NCI-H748 treated with DMSO at 0.1 percent for 48 hours (cell line): Measurements from ENCODE around the gene SLC2A5.
"Not testable (repeated sequence)": the region's sequence is repeated elsewhere in the genome, so short reads cannot be mapped to it uniquely, and the experiment has no call there.

Experiments used
- DNase-seq: peaks from one replicate; lab custom pipeline; 2025; lab: John Stamatoyannopoulos, UW

SLC2A5 gene

GRCh38 chr1:9035226-9035625 is 34.2 kb downstream of the SLC2A5 start:
- DNase-seq = no peak

DNA sequence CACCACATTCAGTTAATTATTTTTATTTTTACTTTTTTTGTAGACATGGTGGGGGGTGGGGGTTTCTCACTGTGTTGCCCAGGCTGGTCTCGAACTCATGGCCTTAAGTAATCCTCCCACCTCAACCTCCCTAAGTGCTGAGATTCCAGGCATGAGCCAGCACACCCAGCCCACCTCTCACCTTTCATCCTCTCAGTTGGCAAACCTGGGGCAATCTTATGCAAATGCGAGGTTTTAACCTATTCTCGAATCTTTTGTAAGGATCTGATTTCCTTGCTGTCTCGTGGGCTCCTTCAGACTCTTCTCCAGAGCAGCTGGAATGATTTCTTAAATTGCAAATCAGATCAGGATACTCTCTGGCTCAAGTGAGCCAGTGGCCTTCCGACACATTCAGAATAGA is 36.1 kb downstream of the SLC2A5 start:
- no peak for DNase-seq

- DNase-seq = no peak
Measured at GRCh38 chr1:9031484-9032259, 37.8 kb downstream of the SLC2A5 start.

DNA sequence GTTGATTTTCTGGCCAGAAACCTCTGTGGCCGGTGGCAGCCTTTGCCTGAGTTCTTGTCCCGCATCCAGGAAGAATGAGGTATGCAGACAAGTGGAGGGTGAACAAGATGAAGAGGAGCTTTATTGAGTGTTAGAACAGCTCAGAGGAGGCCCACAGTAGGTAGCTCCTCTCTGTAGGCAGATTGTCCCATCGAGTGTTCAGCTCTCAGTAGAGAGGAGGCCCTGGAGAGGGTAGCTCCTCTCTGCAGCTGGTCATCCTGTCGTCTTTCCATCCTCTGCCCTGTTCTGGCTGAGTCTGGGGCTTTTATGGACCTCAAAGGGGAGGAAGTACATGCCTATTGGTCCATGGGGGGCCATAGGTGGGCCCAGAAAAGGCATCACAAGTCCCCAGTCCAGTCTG is 38.4 kb downstream of the SLC2A5 start:
- DNase-seq = not testable (repeated sequence)

- DNase-seq = no peak
Measured at GRCh38 chr1:9028921-9029705, 40.3 kb downstream of the SLC2A5 start.

- peak; percentile 0 for DNase-seq
Measured at GRCh38 chr1:9027307-9027706, 42.1 kb downstream of the SLC2A5 start.

DNA sequence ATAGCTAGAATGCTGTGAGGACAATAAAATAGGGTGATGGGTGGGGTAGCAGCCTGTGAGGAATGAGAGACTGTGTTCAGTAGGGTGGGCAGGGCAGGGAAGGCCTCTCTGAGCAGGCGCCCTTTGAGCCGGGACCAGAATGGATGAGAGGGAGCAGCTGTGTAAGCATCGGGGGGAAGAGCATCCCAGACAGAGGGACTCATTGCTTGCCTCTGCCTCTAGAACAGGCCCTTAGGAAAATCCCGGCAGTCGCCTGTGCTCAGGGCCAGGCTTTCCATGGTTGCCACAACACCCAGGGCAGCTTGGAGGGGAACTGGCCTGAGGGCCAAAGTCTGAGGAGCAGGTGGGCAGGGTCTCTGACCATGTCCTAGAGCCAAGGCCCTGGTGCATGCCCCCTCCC is 44.0 kb downstream of the SLC2A5 start:
- DNase-seq = no peak

- no peak for DNase-seq
Measured at GRCh38 chr1:9024837-9025236, 44.6 kb downstream of the SLC2A5 start.

DNA sequence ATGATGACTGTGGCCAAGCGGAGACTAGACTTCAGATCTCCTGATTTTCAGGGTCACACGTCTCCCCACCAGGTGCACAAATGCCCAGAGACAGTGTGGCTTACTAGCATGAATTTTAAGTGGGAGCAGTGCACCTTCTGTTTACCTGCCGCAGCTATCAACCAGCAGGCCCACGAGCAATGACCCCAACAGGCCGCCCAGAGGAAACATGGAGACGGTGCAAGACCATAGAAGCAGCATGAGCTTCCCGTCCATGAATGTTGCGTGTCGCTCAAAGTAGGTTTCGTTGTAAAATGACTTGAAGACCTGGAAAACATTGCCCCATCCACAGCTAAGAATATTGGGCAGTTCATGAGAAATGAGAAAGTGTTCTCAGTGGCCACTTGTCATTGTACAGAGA is 46.7 kb downstream of the SLC2A5 start:
- DNase-seq = no peak

DNA sequence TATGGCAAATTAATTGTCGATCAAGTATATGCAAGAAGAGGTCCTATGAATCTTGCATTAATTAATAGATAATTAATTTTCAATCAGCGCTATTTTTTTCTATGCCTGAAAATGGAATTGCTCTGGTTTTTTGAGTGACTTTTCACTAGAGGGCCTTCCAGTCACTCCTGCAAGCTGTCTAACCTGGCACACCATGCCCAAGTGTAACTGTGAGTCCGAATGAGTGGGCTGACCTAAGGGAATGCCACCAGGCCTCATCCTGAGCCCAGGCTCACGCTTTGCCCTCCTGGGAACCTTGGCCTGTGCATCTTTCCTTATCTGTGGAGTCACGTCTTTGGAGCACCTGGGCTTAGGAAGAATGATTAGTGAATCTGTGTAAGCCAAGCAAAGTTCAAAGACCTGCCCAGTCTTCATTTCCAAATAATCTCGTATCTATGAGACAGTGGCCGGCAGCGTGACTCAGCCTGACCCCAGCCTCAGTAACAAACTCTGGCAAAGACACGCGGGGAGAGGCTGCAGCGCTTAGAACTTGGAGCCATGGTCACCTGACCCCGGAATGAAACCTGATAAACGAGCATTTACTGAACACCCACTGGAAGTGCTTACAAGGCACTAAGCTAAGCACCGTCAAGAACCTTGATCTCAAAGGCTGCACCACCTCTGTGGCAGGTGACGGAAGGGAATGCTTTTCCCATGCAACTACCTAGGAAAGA is 47.3 kb downstream of the SLC2A5 start:
- DNase-seq = not testable (repeated sequence)

DNA sequence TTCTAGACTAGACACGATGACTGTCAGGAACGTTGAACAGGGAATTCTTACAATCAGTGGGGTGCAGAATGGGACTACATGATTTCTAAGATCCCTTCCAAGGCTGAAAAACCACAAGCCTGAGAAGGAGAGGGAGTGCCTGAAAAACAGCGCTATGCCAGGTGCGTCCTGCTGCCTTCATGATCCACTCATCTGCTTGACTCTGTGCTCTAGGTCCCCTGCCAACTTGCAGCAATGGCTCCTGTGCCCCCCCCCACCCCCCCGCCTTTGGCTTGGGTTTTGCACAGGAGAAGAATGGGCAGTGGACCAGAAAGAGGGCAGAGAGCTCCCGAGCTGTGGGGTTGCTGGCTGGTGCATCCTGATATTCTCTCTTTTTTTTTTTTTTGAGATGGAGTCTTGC is 49.1 kb downstream of the SLC2A5 start:
- no peak for DNase-seq

DNA sequence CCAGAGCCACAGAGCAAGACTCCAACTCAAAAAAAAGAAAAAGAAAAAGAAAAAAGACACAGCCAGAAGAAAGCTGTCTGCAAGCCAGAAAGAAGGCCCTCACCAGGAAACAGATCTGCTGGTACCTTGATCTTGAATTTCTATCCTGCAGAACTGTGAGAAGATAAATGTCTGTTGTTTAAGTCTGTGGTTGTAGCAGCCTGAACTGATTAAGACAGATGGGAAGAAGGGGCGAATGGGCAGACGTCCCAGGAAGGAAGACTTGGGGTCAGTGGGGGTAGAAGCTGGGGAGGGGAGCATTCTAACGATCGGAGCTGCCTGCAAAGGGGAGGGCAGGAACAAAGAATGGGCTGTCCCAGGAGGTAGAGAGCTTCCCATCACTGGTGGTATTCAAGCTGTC is 49.5 kb downstream of the SLC2A5 start:
- DNase-seq = no peak

DNA sequence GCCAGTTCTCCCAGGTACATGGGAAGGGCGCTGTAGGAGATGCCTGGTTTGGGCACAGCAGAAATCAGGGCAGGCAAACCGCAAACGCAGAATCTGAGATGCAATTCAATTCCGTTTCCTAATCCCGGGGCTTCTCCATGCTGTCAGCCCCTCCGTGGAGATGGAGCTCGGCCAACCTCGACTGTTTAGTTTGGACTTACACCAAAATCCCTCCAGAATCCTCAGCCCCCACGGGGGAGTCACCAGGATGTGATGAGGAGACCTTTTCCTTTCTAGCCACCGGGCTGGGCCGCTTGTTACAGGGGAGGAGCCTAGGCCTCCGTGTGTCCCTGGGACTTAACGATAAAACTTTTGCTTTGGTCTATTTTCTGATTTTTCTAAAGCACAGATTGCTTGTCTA is 51.1 kb downstream of the SLC2A5 start:
- no peak for DNase-seq

- DNase-seq = no peak
Measured at GRCh38 chr1:9016455-9016854, 53.0 kb downstream of the SLC2A5 start.

GRCh38 chr1:9014475-9015375 is 54.7 kb downstream of the SLC2A5 start:
- DNase-seq = no peak

GRCh38 chr1:9013819-9014218 is 55.6 kb downstream of the SLC2A5 start:
- no peak for DNase-seq

DNA sequence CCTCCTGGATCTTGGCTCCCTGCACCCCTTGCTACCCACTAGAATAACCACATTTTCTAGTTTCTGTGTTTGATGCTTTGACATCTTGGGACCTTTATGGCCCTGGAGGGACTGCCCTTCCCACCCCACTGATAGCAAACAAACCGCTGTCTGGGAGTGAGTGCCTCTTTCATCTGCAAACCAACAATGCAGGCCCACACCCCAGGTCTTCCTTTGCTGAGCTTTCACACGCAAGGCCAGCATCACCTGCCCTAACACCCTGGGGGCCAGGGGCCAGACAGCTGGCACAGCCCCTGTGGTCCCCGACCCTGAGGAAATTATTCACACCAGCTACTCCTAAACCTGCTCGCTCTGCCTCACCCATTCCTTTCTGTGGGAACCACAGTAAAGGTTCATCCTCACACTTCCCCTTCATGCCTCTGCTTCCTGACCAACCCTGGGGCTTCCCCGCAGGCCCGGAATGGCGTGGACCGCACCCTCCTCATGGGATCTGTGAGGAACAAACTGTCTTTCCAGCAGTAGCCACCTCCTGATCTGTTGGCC is 58.6 kb downstream of the SLC2A5 start:
- no peak for DNase-seq

GRCh38 chr1:9009438-9010370 is 59.7 kb downstream of the SLC2A5 start:
- no peak for DNase-seq

DNA sequence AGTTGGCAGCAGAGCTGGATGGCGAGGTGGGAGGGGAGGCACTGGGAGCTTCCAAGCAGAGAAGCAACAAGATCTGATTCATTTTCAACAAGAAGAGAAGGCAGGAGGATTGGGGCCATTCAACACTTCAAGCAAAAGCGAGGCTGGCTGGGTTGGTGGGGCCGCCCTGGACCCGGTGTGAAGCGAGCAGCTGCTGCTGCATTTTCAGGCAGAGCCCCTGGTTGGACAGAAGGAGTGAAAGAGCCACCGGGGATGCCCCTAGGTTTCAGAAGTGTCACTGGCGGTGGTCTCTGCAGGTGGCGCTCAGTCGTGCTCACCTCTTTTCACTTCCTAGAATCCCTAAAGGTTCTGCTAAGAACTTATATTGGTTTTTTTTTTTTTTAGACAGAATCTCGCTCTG is 61.2 kb downstream of the SLC2A5 start:
- no peak for DNase-seq

DNA sequence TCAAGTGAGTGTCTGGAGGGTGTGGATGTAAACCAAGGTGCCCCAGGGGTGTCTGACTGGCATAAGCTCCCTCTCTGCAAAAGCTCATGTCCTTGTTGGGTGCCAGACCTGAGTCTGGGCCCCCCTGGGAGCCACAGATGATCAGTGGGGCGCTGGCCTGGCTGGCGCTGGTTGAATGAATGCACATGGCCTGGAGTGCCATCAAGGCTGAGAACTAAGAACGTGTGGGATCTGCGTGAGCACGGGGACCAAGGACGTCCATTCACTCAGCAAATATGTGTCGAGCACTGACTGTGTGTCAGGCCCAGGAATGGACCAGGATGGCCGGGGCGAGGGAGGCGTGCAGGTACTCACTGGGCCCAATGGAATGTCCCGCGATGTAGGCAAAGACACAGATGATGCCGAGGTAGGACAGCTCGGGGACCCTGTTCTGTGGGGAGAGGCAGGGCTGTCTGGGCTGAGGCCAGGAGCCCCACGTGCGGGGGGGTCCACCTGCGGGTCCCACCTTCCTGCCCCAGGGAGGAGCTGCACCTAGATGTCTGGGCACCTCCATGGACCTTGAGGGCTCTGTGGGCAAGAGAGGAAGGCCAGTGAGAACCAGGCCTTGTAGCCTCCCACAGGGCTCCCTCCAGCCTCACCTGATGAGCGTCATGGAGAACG is 62.3 kb downstream of the SLC2A5 start:
- no peak for DNase-seq
